Ishikawa (cell line): Measurements from ENCODE around the gene PCSK2.

ENCODE experiments used
- EP300 ChIP-seq: IDR thresholded peaks from 2 replicates; pipeline ENCODE4 v1.6.1; 2012; ENCODE audit warnings: borderline replicate concordance
- TAF1 ChIP-seq: IDR thresholded peaks from 2 replicates; pipeline ENCODE4 v1.6.1; 2012; ENCODE audit warnings: low read depth, mild to moderate bottlenecking
- YY1 ChIP-seq: IDR thresholded peaks from 2 replicates; pipeline ENCODE4 v1.6.1; 2012; ENCODE audit warnings: low read depth

DNA sequence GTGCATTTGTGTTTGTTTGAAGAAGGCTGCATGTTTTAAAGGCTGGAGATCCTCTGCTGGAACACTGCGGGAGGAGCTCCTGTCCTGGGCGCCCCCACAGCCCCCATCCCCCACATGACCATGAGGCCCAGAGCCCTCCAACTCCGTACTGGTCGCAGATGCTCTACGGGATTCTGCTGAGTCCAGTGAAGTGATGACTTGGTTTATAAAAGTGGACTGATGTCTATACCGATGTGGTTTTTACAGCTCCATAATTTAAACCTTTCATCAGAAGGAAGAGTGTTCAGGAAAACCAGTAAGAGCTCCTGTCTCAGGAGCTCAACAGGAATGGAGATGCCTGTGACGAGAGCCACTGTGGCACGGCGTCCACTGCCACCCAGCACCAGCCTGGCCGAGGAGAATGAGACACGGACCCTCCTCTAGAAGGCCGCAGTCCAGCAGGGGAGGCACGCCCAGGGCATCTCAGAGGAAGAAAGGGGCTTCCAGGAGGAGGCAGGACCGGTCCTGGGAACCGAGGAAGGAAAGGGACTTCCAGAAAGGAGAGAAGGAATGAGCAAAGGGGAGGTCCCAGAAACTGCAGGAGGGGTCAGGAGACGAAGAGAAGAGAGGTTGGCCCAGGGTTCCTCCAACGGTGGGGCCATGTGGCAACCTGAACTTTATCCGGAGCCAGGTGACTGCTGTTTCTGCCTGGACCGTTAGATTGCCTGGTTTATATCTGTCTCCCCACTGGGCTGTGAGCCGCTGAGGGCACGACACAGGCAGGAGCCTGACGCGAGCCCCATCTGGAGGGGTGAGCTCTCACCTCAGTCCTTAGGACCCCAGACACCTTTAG lies 277.4 kb downstream of the PCSK2 start:
- no peak for TF ChIP-seq YY1
- TF ChIP-seq EP300: no peak
- no peak for TF ChIP-seq TAF1
